T1000 (cell line): ENCODE measurements around the gene PINK1.
"Not testable (repeated sequence)": the region's sequence is repeated elsewhere in the genome, so short reads cannot be mapped to it uniquely, and the experiment has no call there.

ENCODE experiments used
- DNase-seq: peaks from one replicate; lab custom pipeline; 2025; ENCODE audit warnings: mixed read lengths; lab: John Stamatoyannopoulos, UW

Gene PINK1

DNA sequence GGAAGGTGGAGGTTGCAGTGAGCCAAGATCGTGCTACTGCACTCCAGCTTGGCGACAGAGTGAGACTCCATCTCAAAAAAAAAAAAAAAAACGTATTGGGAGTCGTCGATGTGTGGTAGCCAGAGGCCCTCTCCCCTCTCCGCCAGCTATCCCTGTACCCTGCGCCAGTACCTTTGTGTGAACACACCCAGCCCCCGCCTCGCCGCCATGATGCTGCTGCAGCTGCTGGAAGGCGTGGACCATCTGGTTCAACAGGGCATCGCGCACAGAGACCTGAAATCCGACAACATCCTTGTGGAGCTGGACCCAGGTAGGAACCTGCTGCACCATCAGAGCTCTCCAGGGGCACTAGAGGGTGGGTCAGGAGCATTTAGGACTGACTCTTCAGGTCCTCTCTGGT is 12.2 kb downstream of the PINK1 start:
- no peak for DNase-seq

DNA sequence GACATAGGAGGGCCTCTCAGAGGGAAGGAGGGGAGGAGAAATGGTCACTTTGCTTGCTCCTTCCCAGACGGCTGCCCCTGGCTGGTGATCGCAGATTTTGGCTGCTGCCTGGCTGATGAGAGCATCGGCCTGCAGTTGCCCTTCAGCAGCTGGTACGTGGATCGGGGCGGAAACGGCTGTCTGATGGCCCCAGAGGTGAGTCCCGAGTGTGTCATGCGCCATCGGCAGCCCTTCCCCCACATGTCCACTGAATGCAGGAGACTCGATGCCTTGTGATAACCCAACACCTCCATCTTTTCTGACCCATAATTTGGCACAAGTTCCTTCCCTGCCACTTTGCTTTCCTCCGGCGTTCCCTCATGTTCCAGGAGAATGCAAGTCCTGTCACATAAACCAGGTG is 15.2 kb downstream of the PINK1 start:
- no peak for DNase-seq

DNA sequence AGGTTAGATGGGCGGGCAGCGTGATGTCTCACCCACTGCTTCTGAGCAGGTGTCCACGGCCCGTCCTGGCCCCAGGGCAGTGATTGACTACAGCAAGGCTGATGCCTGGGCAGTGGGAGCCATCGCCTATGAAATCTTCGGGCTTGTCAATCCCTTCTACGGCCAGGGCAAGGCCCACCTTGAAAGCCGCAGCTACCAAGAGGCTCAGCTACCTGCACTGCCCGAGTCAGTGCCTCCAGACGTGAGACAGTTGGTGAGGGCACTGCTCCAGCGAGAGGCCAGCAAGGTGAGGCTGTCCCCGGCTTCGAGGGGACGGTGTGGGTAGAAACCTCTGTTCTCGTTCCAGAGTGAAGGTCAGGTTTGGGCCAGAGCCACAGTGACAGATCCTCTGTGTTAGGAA is 15.7 kb downstream of the PINK1 start:
- DNase-seq: no peak

DNA sequence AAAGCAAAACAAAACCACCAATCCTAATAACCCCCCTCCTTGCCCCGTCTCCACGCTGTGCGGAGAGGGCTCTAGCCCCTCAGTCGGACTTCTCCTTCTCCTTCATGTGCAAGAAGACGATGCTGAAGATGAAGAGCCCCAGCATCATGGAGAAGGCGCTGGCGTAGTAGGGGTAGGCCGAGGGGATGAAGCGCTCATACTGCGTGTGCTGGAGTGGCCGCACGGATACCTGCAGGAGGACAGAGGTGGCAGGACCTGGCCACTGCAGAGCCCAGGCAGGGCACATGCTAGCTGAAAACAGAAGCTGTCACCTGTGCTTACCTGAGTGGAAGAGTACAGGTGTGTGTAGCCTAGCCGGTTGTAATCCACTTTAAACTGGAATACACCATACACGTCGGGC is 19.0 kb downstream of the PINK1 start:
- DNase-seq: no peak

DNA sequence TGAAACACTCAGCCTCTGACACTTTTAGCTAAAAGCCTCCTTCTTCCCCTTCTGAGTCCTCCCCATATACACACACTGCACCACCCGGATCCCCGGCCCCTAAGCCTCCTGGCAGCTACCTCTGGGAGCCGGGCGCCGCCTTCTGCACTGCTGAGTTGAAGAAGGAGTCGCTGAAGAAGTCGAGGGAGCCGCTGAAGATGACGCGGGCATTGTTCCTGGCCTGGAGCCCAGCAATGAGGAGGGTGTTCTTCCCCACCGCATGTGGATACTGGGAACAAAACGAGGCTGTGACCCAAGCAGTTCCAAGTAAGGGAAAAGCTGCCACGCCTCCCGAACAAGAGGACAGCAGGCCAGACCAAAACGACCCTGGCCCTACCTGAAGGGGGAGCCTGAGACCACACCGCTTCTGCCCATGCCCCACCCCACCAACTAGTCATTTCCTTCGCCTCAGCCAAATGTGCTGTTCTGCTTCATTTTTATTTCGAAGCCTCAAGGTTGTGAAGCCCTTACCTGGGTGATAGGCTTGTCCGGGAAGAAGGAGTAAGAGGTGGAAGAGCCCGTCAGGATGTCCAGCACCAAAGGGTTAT is 20.9 kb downstream of the PINK1 start:
- no peak for DNase-seq

DNA sequence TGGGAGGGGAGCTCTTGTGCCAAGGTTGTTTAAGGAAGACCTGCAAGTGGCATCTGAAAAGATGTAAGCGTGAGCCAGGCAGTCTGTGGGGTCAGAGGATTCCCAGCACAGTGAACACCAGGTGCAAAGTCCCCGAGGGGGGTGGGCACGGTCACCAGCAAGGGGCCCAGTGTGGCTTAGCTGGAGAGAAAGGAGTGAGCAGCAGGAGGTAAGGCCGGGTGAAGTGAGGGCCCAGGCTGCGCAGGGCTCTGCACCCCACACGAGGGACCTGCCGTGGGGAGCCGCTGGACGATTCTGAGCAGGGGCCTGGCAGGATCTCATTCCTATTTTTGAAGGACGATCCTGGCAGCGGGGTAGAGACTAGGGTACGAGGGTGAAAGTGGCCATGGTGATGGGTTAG is 23.8 kb downstream of the PINK1 start:
- no peak for DNase-seq

DNA sequence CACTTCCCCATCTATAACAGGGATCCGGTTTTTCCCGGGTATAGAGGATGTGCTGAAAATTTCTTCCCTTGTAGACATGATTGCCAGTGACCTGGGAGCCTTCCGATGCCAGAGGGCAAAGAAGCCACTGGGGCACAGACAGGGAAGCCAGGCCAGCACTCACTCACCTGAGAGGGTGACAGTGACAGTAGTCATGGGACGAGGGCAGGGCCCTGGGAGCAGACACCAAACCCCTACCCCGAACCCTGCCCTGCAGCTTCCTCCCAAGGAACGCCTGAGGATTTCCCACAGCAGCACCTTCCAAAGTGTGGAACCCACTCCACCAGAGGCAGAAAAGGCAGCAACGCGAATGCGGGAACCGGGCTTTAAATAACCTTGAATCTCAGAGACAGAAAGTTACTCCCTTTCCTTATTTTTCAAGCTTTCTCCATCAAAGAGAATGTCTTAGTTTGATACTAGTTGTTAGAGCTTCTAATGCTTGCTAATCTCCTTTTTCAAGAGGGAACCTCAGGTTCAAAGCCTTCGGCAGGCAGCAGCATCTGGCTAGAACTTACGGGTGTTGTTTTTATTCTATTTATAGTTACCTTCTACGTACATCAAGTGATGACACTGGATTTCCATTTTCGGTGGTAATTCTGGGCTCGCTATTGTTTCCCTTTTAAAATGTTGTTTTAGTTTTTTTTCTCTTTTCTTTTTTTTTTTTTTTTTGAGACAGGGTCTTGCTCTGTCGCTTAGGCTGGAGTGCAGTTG is 25.1 kb downstream of the PINK1 start:
- DNase-seq: no peak

DNA sequence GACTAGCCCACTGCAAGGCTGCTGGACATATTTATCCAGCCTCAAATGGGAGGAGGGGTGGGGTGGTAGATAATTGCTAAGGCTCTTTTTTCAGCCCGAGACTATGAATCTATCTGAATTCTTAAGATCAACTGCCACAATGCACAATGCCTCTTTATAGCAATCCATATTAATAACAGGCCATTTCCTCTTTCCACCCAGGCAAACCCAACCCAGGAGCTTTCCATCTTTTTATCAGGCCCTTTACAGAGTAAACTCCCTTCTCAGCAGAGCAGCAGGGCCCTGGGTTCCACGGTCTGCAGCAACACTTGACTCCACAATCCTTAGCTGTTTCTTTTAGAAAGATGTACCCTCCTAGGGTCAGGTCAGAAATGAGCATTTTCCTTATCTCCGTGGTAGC is 27.1 kb downstream of the PINK1 start:
- no peak for DNase-seq

DNA sequence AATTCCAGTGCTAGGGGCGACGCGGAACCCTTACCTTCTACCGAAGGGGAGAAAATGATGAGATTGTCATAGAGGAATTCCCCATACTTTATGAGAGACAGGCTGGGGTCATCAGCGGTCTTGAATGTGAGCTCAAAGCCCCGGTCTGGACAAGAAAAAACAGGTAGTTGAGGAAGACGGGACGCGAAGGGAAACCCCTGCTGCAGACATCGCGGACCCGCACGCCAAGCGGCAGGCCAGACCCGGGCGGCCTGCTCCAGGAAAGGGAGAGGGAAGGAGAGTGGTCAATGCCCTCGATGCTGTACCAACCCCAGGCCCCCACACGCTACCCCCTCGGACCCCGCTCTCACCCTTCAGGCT is 27.6 kb downstream of the PINK1 start:
- DNase-seq: no peak

DNA sequence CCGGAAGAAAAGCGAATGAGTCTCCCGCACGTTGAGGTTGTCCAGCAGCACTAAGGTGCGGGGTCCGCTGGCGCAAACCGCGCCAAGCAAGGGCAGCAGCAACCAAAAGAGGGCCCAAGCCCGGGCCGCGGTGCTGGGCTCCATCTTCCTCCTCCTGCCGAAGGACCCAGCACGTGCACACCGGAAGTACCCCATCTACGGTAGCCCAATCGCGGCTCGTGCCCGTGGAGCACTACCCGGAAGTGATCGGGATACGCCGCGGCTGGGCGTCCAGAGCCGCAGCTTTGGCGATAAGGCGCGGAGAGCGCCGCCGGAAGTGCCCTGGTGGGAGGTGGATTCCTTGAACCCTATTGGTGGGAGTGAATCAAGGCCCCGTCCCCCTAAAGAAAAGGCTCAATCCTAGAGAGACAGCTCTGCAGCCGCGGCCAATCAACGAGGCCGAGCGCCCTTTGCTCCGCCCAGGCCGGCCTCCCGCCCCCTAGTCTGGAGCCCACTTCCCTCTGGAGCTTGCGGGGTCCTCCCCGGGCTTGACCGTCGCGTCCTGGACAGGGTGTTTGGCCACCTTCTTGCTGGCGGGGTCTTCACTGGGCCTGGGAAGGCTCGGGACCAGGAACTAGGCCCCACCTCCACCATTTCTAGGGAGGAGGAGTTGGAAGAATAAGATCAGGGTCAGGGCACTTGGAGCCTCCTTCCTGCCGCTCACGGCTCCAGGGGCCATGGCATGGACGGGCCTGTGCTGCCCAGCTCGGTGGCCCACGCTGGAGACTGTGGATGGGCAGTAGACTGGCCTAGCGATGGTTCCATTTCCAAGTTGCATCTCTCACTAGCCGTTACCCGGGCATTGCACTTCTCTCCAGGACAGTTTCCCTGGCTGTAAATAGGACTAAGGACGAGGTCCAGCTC is 28.2 kb downstream of the PINK1 start, which contains the start of gene DDOST:
Gene DDOST, minus strand, starts transcription at position 163 of the 903 bp plus-strand sequence. Its CDS starts 19 bp downstream, at position 144.
- peak; percentile 96 for DNase-seq

DNA sequence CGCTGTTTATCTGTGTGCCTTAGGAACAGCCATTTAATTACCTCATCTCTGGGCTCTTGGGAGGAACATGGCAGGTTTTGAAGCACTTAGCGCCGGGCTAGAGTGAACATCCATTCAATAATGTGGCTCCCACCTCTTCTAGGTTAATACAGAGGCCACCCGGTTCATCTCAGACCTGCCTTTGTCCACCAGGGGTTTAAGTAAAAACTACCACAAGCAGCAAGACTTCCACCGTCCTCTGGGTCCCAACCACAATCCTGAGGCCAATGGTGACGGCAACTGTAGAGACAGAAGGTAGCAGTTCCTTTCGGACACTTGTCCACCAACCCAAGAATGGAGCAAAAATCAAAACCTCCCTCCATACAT is 28.8 kb downstream of the PINK1 start:
- no peak for DNase-seq

DNA sequence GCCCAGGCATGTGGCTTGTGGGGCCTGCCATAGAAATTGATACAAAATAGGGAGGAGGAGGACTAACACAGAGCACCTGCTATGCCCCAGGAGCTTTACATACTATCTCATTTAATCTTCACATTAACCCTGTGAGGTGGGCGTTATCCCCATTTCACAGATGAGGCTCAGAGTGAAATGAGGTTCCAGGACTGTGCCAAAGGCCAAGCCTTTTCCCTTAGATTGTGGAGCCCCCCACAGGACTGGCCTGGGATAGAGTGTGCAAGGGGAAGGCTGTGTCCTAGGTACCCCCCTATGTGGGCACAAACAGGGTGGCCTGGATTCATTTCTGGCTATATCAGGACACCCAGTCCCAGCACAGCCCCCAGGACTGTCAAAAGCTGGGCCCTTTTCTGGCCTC is 30.1 kb downstream of the PINK1 start:
- no peak for DNase-seq

DNA sequence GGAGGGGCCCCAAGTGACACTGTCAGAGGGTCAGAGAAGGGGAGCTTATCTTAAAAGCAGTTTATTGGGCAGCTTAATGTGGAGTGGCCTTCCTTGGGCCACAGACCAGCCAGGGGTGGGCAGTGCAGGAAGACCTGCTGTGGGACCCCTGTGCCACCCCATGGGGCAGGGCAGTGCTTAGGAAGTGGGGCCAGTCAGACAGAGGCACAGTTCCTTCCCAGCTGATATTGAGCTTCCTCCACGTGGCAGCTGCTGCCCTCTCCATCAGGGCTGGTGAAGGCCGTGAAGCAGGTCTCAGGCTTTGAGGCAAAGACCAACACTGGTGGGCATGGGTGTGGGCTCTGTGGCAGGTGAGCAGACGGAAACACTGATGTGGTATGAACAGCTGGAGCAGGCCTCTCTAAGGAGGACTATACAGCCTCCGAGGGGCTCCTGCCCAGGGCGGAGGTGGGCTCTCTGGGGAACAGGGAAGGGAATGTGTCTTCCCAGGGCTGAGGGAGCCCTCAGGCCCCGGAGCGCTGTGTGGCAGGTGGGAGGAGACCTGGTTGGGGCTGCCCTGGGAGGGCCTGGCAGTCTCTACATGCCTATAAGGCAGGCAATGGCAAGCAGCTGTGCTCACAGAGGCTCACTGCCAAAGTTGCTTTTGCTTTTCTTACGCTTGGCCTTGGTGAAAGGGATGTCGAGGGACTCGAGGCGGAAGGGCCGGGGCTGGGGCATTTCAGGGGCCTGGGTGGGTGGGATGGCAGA is 30.9 kb downstream of the PINK1 start:
- no peak for DNase-seq

DNA sequence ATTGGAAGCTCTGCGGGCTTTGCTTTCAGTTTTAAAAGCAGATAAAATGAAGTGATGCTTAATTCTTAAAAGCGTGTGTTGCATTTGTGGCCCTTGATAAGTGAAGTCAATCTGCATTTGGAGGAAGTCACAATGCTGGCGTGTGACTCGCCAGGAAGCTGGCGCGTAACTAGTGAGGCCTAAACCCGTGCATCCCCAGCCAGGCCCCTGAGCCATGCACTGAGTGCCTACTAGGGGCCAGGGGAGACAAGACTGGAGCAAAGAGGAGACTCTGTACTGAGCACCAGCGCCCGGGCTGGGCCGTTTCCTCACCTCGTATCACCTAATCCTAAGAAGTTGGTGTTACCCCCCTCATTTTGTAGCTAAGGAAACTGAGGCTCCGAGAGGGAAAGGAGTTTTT is 32.5 kb downstream of the PINK1 start:
- DNase-seq: no peak

DNA sequence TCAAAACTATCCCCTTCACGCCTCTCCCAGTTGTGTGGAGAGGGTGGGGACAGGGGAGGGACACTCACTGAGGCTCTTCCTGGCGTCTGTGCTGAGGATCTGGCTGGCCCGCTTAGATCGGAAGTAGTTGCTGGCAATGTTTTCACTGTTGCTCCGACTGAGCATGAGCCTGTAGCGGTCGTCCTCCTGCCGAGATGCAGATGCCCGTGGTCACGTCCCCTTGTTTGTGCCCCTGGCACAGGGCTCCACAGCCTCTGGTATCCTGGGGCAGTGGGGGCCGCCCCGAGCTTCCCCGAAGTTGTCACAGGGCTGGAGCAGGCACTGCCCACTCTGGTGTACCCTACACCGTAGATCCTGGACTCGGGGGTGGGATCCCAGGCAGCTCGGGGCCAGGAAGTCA is 32.9 kb downstream of the PINK1 start:
- DNase-seq: no peak

DNA sequence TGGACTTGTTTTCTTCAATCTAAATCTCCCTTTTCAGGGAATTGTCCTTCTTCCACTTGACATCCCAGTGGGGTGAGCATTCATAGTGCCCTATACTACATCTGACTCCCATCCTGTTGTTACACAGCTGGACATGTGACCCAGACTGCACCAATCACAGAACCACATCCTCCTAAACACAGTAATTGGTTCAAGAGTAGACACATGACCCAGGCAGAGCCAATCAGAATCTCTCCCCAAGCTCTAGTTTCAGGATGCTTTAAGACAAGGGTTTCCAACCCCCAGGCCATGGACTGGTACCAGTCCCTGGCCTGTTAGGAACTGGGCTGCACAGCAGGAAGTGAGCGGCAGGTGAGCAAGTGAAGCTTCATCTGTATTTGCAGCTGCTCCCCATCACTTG is 33.5 kb downstream of the PINK1 start:
- no peak for DNase-seq

DNA sequence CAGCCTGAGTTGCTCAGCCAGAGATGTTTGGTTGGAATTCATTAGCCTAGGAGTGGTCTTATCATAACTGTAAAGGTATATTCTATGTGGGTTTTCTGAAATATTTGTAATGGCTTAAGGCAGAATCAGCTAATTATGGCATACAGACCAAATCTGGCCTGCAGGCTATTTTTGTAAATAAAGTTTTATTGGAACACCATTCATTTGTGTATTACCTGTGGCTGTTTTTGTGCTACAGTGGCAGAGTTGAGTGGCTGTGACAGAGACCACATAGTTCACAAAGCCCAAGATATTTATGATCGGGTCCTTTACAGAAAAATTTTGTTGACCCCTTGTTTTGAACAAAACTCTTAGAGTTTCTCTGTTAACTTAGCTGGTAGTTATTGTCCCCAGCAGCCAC is 35.3 kb downstream of the PINK1 start:
- no peak for DNase-seq

DNA sequence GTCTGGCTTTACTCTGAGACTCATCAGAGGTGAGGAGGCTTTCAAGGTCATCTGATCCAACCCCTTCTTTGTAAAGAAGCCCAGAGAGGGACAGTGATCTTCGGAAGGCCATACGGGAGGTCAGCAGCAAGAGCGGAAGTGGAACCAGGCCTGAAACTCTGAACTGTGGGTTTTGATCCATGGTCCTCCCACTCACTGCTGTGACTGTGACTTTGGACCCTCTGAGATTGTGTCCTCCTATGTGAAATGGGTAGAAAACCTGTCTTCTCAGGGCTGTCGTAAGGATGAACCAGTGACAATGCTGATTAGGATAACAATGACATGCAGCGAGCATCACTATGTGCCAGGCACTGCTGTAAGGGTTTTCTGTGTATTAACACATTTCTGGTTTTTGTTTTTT is 37.7 kb downstream of the PINK1 start:
- DNase-seq: no peak

DNA sequence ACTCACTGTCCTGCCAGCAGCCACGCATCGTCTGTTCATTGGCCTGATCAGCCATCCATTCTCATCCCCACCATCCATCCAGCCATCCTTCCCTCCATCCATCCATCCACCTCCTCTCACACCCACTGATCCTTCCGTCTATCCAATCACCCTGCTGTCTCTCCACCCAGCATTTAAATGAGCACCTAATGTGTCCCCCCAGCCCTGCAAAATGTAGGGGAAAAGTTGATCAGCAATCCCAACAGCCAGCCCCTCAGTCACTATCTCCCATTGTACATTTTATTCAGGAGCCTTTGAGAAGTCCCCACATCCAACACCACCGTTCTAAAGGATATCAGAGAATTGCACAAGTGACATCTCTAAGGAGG is 39.0 kb downstream of the PINK1 start:
- DNase-seq: no peak

DNA sequence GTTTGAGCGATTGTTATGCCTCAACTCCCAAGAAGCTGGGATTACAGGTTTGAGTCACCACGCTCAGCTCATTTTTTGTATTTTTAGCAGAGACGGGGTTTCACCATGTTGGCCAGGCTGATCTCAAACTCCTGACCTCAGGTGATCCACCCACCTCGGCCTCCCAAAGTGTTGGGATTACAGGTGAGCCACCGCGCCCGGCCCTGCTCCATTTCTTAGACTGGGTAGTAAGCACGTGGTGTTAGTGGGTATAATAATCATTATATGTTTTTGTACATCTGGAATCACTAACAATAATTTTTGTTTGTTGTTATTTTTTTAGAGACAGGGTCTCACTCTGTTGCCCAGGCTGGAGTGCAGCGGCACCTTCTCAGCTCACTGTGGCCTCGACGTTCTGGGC is 40.4 kb downstream of the PINK1 start:
- DNase-seq: not testable (repeated sequence)

DNA sequence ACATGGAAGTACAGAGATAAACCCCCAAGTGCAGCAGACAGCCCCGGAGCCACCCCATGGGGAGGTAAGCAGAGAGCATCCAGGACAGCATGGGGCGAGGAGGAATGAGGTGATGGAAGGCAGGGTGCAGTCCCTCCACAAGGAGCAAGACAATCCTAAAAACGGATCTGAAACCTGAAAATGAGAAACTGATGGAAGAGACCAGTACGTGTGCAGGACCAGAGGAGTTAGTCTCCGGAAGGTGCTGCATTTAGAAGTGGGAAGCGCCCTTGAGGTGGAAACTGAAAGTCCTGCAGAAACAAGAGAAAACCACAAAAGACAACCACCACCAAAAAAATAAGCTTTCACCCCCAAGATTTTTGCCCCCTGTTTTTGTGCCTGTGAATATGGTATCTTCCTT is 45.3 kb downstream of the PINK1 start:
- DNase-seq: no peak

DNA sequence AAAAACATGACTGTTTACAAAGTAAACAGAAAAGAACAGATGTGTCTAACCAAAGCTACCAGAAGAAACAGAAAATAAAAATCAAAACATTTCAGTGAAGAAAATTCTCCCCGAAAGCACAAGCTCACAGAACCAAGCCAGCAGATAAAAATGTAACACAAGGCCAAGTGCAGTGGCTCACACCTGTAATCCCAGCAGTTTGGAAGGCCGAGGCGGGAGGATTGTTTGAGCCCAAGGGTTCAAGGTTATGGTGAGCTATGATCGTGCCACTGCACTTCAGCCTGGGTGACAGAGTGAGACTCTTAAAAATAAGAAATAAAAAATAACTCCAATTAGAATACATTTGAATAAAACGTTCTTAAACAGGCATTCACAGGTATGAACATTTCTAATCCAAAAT is 47.0 kb downstream of the PINK1 start:
- no peak for DNase-seq
